Measurements from ENCODE around the gene KBTBD4.

KBTBD4 gene

GRCh38 chr11:47595029-47595428 is 16.3 kb upstream of the KBTBD4 start:
- H3K9me3 Mint-ChIP-seq: no peaks in the 10 kb centered on the region
- H3K4me1 Mint-ChIP-seq: peaks cover 11% of the 10 kb centered on the region
- H3K27ac Mint-ChIP-seq: no peak overlapping the region
- ATAC-seq: no peak
- peaks cover 35% of the 10 kb centered on the region for H3K27me3 Mint-ChIP-seq
- H3K4me3 Mint-ChIP-seq: no peak overlapping the region
- peaks cover 6% of the 10 kb centered on the region for H3K36me3 Mint-ChIP-seq

DNA sequence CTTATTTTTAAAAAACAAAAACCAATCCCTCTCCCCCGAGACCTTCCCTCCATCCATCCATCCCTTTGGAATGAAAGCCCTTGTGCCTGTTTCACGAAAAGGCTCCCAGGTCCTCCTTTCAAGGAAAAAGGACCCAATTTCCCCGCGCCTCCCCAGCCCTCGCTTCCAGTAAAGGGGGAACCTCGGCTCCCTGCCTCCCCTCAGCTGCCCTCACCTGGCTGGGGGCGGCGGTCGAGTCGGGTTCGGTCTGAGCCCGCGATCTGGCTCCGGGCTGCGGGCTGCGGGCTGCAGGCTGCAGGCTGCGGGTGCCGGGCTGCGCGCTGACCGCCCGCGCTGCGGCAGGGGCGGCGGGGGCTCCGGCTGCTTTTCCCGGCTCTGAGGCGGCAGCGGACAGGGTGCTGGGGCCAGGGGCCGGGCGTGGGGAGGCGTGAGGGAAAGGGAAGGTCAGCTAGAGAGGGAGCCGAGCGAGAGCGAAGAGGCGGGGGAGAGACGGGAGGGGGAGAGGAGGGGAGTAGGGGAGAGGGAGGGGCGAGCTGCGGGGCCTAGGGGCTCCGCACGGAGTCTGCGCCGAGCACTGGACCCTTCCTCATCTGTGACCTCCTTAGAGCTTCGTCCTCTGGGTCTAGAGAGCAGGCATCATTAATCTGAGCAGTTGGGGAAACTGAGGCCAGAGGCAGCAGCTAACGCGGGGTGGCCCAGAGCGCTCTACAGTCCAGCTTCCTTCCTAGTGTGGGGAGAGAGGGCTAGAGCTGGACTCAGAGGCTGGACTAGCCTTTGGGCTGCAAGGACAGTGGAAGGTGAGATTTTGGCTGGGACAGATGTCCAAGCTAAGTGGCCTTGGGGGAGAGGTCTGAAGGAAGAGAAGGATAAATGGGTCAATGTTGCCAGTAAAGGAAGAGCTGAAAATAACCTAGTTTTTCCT is 15.4 kb upstream of the KBTBD4 start, which contains the start of gene C1QTNF4:
C1QTNF4 (minus strand) TSS at position 478 of the 922 bp plus-strand sequence. CDS start 3,601 bp downstream, outside the sequence.
- no peak within 1 kb of the TSS for H3K27ac Mint-ChIP-seq
- no peak within 1 kb of the TSS for H3K4me3 Mint-ChIP-seq
- H3K9me3 Mint-ChIP-seq: no peaks in the 10 kb centered on the region
- peaks cover 35% of the 10 kb centered on the region for H3K27me3 Mint-ChIP-seq
- ATAC-seq: no peak
- H3K4me1 Mint-ChIP-seq: peaks cover 11% of the 10 kb centered on the region
- peaks cover 4% of the 10 kb centered on the region for H3K36me3 Mint-ChIP-seq

DNA sequence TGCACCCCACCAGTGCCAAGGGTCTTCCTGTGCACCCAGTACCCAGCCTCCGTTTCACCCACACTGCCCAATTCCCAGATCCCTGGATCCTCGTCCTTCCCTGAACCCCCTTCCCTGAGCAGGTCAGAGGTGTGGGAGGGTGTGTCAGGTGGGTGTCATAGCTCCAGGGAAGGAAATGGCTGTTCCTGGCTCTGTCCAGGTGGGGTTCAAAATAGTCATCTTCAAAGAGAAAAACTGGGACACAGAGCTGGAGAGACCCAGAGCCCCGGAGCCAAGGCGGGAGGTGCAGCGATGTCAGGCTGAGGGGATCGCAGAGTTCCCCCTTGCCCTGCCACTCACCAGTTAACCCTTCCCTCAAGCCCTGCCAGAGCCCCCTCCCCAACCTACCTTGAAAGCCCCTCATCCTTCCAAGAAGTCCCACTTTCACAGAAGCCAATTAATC is 14.7 kb upstream of the KBTBD4 start:
- Mint-ChIP-seq H3K27me3 (peaks cover 35% of the 10 kb centered on the region), H3K9me3 (no peaks in the 10 kb centered on the region), H3K4me3 (no peak overlapping the region), H3K4me1 (peaks cover 11% of the 10 kb centered on the region), H3K36me3 (no peaks in the 10 kb centered on the region), H3K27ac (no peak overlapping the region)
- no peak for ATAC-seq

DNA sequence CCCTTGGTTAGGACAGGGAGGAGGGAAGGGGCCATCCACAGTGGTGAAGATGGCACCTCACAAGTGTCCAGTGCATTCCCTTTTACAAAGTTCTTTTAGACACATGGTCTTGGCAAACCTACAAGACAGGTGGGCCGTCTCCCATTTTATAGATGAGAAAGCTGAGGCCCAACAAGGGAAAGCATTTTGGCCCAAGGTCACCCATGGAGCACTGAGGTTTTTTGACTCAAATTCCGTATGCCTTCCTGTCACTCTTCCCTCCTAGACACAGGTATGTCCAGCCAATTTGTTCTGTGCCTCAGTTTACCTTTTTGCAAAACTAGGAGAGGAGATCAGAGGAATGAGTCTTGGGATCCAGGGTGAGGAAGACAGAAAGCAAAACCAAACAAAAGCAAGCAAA is 14.2 kb upstream of the KBTBD4 start:
- Mint-ChIP-seq H3K4me1 (peaks cover 11% of the 10 kb centered on the region), H3K27me3 (peaks cover 35% of the 10 kb centered on the region), H3K9me3 (no peaks in the 10 kb centered on the region), H3K4me3 (no peak overlapping the region), H3K36me3 (no peaks in the 10 kb centered on the region), H3K27ac (no peak overlapping the region)
- ATAC-seq: no peak

GRCh38 chr11:47592251-47592650 is 13.5 kb upstream of the KBTBD4 start:
- Mint-ChIP-seq H3K27me3 (peaks cover 35% of the 10 kb centered on the region), H3K27ac (no peak overlapping the region), H3K4me3 (no peak overlapping the region), H3K9me3 (no peaks in the 10 kb centered on the region), H3K4me1 (peaks cover 11% of the 10 kb centered on the region), H3K36me3 (no peaks in the 10 kb centered on the region)
- no peak for ATAC-seq

- peaks cover 11% of the 10 kb centered on the region for H3K4me1 Mint-ChIP-seq
- H3K27me3 Mint-ChIP-seq: peaks cover 35% of the 10 kb centered on the region
- H3K4me3 Mint-ChIP-seq: no peak overlapping the region
- no peaks in the 10 kb centered on the region for H3K9me3 Mint-ChIP-seq
- no peaks in the 10 kb centered on the region for H3K36me3 Mint-ChIP-seq
- no peak for ATAC-seq
- H3K27ac Mint-ChIP-seq: no peak overlapping the region
These were observed 13.0 kb upstream of the KBTBD4 start for GRCh38 chr11:47591764-47592163.

GRCh38 chr11:47589977-47590861 is 11.4 kb upstream of the KBTBD4 start:
- ATAC-seq: no peak
- Mint-ChIP-seq H3K4me1 (peaks cover 11% of the 10 kb centered on the region), H3K4me3 (no peak overlapping the region), H3K27ac (no peak overlapping the region), H3K9me3 (no peaks in the 10 kb centered on the region), H3K36me3 (peaks cover 5% of the 10 kb centered on the region), H3K27me3 (peaks cover 25% of the 10 kb centered on the region)

DNA sequence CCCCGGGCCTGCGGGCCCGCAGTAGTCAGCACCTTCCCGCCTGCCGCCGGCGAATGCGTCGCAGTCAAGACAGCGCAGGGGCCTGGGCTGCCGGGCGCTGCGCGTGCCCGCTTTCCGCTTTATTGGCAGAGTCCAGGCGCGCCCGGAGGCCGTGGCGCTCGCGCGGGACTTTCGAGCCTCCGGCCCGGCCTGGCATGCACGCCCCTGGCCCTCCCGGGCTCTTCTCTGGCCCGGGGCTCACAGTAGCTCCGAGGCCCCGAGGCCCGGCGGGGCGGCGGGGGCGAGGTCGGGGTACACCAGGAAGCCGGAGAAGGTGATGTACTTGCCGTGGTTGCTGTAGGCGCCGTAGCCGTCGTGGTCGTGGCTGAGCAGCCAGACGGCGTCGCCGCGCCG is 10.8 kb upstream of the KBTBD4 start:
- ATAC-seq: peak; percentile 9
- Mint-ChIP-seq H3K4me1 (peaks cover 11% of the 10 kb centered on the region), H3K27ac (no peak overlapping the region), H3K9me3 (no peaks in the 10 kb centered on the region), H3K27me3 (peaks cover 19% of the 10 kb centered on the region), H3K4me3 (no peak overlapping the region), H3K36me3 (peaks cover 11% of the 10 kb centered on the region)

GRCh38 chr11:47589118-47589517 is 10.3 kb upstream of the KBTBD4 start:
- H3K27ac Mint-ChIP-seq: no peak overlapping the region
- peaks cover 11% of the 10 kb centered on the region for H3K4me1 Mint-ChIP-seq
- peaks cover 16% of the 10 kb centered on the region for H3K36me3 Mint-ChIP-seq

DNA sequence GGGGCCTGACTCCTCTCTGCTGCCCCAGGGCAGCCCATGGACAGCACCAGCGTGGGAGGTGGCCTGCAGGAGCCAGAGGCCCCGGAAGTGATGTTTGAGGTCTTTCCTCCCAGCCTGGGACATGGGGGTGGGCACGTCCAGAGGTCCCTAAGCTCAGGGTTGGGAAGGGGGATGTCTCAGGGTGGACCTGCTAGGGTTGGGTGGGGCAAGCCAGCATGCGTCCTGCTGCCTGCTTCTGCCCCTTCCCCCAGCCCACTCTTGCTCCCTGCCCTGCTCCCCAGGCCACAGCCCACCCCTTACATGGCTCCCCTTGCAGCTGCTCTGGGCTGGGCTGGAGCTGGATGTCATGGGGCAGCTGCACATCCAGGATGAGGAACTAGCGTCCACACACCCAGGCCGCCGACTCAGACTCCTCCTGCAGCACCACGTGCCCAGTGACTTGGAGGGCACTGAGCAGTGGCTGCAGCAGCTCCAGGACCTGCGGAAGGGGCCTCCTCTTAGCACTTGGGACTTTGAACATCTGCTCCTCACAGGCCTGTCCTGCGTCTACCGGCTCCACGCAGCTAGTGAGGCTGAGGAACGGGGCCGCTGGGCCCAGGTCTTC is 9.1 kb upstream of the KBTBD4 start:
- peaks cover 25% of the 10 kb centered on the region for H3K36me3 Mint-ChIP-seq
- H3K4me1 Mint-ChIP-seq: no peaks in the 10 kb centered on the region
- peak; percentile 5 for ATAC-seq
- H3K27ac Mint-ChIP-seq: no peak overlapping the region
- no peaks in the 10 kb centered on the region for H3K9me3 Mint-ChIP-seq
- no peak overlapping the region for H3K4me3 Mint-ChIP-seq
- H3K27me3 Mint-ChIP-seq: peaks cover under 1% of the 10 kb centered on the region

More at GRCh38 chr11:47589118-47589517, 10.3 kb upstream of the KBTBD4 start:
- peaks cover 14% of the 10 kb centered on the region for H3K27me3 Mint-ChIP-seq
- no peak overlapping the region for H3K4me3 Mint-ChIP-seq
- no peak for ATAC-seq
- no peaks in the 10 kb centered on the region for H3K9me3 Mint-ChIP-seq

DNA sequence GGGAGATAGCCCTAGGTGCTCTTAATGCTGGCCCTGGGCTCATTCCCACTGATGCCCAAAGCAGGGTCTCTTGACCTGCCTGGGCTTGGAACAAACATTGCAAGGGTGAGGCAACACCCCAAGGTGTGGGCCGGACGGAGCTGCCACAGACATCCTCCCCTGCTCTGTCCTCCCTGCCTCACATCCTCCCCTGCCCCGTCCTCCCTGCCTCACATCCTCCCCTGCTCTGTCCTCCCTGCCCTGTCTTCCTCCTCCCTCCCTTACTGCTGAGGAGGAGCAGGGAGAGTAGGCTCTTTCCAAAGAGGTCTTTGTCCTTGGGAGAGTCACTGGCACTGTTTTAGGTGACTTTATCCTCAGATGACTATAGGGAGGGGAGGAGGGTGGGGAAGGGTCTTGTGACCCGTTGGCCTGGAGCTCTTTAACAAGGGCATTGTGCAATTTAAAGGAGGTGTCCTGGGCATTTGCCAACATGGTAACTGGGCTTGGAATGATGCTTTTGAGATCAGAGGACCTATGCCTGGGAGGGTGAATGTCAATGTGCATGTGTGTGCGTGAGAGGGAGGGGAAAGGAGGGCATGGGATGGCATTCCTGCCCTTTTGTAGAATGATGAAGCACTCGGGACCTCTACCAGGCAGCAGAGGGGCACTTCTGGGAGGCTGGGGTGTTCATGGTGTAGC is 8.4 kb upstream of the KBTBD4 start:
- Mint-ChIP-seq H3K4me3 (no peak overlapping the region), H3K36me3 (peaks cover 29% of the 10 kb centered on the region), H3K4me1 (no peaks in the 10 kb centered on the region), H3K9me3 (no peaks in the 10 kb centered on the region), H3K27ac (no peak overlapping the region), H3K27me3 (no peaks in the 10 kb centered on the region)
- ATAC-seq: no peak

GRCh38 chr11:47586098-47586855 is 7.5 kb upstream of the KBTBD4 start, which contains the start of gene FAM180B:
Gene FAM180B (plus strand): TSS chr11:47586678. CDS start chr11:47586769, 91 bp downstream.
- ATAC-seq: no peak
- Mint-ChIP-seq H3K9me3 (no peaks in the 10 kb centered on the region), H3K4me1 (no peaks in the 10 kb centered on the region), H3K4me3 (no peak within 1 kb of the TSS), H3K36me3 (peaks cover 38% of the 10 kb centered on the region), H3K27me3 (no peaks in the 10 kb centered on the region), H3K27ac (no peak within 1 kb of the TSS)

GRCh38 chr11:47583844-47584243 is 5.1 kb upstream of the KBTBD4 start:
- peaks cover 38% of the 10 kb centered on the region for H3K36me3 Mint-ChIP-seq
- peaks cover 14% of the 10 kb centered on the region for H3K4me1 Mint-ChIP-seq
- H3K27ac Mint-ChIP-seq: no peak overlapping the region
- H3K27me3 Mint-ChIP-seq: no peaks in the 10 kb centered on the region
- H3K4me3 Mint-ChIP-seq: no peak overlapping the region
- no peaks in the 10 kb centered on the region for H3K9me3 Mint-ChIP-seq
- no peak for ATAC-seq

DNA sequence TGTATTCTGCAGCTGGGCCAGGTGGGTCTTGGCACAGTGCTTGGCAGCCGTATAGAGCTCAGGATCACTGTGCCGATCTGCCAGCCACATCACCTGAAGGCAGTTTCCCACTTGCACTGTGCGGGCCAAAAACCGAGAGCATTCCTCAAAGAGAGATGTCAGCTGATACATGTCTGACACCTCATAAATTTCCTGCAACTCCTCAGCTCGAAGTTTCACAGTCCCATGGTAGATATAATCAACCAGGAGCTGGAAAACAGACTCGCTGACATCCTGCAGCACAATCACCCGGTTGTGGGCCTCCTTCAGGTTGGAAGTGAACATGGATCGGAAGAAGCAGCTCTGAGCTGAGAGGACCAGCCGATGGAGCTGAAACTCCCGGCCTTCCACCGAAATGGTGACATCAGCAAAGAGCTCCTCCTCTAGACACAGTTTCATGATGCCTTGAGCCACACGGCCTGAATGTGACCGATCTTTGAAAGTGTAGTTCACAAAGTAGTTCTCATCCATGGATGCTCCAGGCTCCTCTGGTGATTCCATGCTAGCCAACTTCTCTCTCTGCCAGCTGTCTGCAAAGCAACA is 1.2 kb downstream of the KBTBD4 start:
- ATAC-seq: no peak
- Mint-ChIP-seq H3K4me1 (peaks cover 34% of the 10 kb centered on the region), H3K27ac (no peak overlapping the region), H3K4me3 (peak overlapping the region; percentile 99), H3K36me3 (peaks cover 36% of the 10 kb centered on the region), H3K9me3 (no peaks in the 10 kb centered on the region), H3K27me3 (no peaks in the 10 kb centered on the region)

Data from stimulated activated memory B cell treated with anti-CD40 and anti-IgM and Interleukin-4, amounts not matched to agents 10 μg/mL and 1 μg/mL and 100 μg/mL, for 72 hours (primary cell).